ENCODE measurements around the gene RPS21. TPM values are rescaled to one million over a fixed set of nuclear protein-coding genes. Genes with fewer than 3 reads are reported as not detected.

Gene RPS21
- total and polyA plus RNA-seq, 2 of the 13 experiments (the other 11 are each of a cell fraction or from before 2014, with no cell fraction given), result 2,647 to 11,063 TPM

GRCh38 chr20:62411479-62412193 is 24.7 kb downstream of the RPS21 start (continued):
- TF ChIP-seq GLI4 (CRISPR knock-in tag; IDR thresholded peaks at IDR 0.05; ENCODE audit: borderline replicate concordance) (no peak), ZBTB46 (CRISPR knock-in tag; IDR thresholded peaks at IDR 0.05; ENCODE audit: borderline replicate concordance) (peak; percentile 94; the same call in 1 of the 2 replicates), ZSCAN12 (CRISPR knock-in tag; IDR thresholded peaks at IDR 0.05) (0 out of 2 replicates have a peak, but pooled peaks have one; percentile 27), MTF2 (CRISPR knock-in tag; IDR thresholded peaks at IDR 0.05; ENCODE audit: borderline replicate concordance) (no peak), PRMT3 (CRISPR knock-in tag; IDR thresholded peaks at IDR 0.05; ENCODE audit: borderline replicate concordance, low read depth) (no peak), GATAD1 (CRISPR knock-in tag; IDR thresholded peaks at IDR 0.05) (no peak; the same call in none of the 2 replicates), ZNF788 (CRISPR knock-in tag; IDR thresholded peaks at IDR 0.05; ENCODE audit: borderline replicate concordance) (peak; percentile 53; the same call in 1 of the 2 replicates), ZNF616 (CRISPR knock-in tag; IDR thresholded peaks at IDR 0.05; ENCODE audit: low read depth) (peak; percentile 61; the same call in 1 of the 2 replicates)

Data from HepG2 (cell line).